Hepatic stellate cell (primary cell): ENCODE measurements around the gene CDK4.

Experiments used
- DNase-seq: peaks from one replicate; pipeline ENCODE4 v3.0.0; 2011; ENCODE audit warnings: low spot score

Gene CDK4

DNA sequence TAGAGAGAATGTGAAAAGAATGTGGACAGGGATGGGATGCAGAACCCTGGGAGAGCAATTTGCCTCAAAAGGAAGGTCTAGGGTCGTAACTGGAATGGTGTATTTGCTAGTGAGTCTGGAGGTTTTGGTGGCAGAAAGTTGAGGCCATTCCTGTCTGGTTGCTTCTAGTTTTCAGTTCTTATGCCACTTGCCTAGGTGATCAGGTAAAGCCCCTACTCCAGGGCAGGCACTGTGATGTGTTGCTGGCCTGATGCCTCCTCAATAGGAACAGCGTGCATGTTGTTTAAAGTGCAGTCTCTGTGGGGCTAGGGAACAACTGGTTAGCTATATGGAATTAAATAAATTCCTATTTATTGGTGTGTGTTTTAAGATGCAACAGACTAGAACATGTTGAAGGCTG lies 51.8 kb downstream of the CDK4 start:
- no peak for DNase-seq

DNA sequence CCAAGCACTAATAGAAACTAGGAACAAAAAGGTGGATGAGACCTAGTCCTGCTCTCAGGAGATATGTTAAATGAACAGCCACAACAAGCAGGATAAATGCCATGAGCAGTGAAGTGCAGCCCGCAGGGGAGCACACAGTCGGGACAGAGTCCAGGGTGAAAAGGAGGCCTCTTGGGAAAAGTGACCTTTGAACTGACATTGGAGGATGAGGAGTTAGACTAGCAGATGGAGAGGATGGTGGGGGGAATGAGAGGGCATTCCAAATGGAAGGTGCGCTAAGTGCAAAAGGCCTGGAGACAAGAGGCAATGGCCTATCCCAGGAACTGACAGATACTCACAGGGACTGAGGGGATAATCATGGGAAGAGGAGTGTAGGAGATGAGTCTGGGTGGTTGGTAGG lies 53.7 kb downstream of the CDK4 start:
- no peak for DNase-seq
